Effector memory CD8-positive, alpha-beta T cell (primary cell): Measurements from ENCODE around the gene RANBP3.

Source experiments
- ATAC-seq: fragments of 150-1000 bp; cut with Tn5 transposase; replicated peaks from 2 replicates; pipeline ENCODE4 v1.10.0; 2021; ENCODE audit warnings: mild to moderate bottlenecking, moderate library complexity
- DNase-seq, 3 experiments: peaks; one replicate each; pipeline ENCODE4 v3.0.0; 2021
- H3K27ac Mint-ChIP-seq, 2 donors: one replicate each; pipeline ENCODE4 v1.8.0; 2022; ENCODE audit warnings: mild to moderate bottlenecking in 2 of 2, mixed read lengths in 2 of 2, moderate library complexity in 2 of 2
- H3K27me3 Mint-ChIP-seq, 2 donors: one replicate each; pipeline ENCODE4 v1.8.0; 2022; ENCODE audit warnings: mixed read lengths in 2 of 2
- H3K36me3 Mint-ChIP-seq: one replicate; pipeline ENCODE4 v1.8.0; 2022; ENCODE audit warnings: mild to moderate bottlenecking, moderate library complexity, mixed read lengths; ENCODE audit not compliant: insufficient read depth
- H3K4me1 Mint-ChIP-seq, 2 donors: one replicate each; pipeline ENCODE4 v1.8.0; 2022; ENCODE audit warnings: low read depth in 2 of 2, mixed read lengths in 2 of 2
- H3K4me3 Mint-ChIP-seq, 2 donors: one replicate each; pipeline ENCODE4 v1.8.0; 2022; ENCODE audit warnings: mild to moderate bottlenecking in 2 of 2, mixed read lengths in 2 of 2, moderate library complexity in 2 of 2
- H3K9me3 Mint-ChIP-seq, 2 donors: one replicate each; pipeline ENCODE4 v1.8.0; 2022; ENCODE audit warnings: mixed read lengths in 2 of 2

RANBP3 gene

GRCh38 chr19:5999693-6000092 is 21.8 kb upstream of the RANBP3 start:
- Mint-ChIP-seq H3K36me3 (peaks cover 3% of the 10 kb centered on the region), H3K27me3 (no peaks in the 10 kb centered on the region), H3K4me1 (no peaks in the 10 kb centered on the region), H3K9me3 (no peaks in the 10 kb centered on the region), H3K4me3 (no peak overlapping the region), H3K27ac (no peak overlapping the region)
- DNase-seq, result no peak
- ATAC-seq, result no peak

GRCh38 chr19:5997371-5997770 is 19.4 kb upstream of the RANBP3 start:
- Mint-ChIP-seq H3K4me1 (no peaks in the 10 kb centered on the region), H3K36me3 (peaks cover 3% of the 10 kb centered on the region), H3K27ac (no peak overlapping the region), H3K9me3 (no peaks in the 10 kb centered on the region), H3K4me3 (no peak overlapping the region), H3K27me3 (no peaks in the 10 kb centered on the region)
- ATAC-seq (no peak), DNase-seq (no peak)

- Mint-ChIP-seq H3K27ac (no peak overlapping the region), H3K27me3 (no peaks in the 10 kb centered on the region), H3K9me3 (no peaks in the 10 kb centered on the region), H3K4me1 (no peaks in the 10 kb centered on the region), H3K4me3 (no peak overlapping the region), H3K36me3 (no peaks in the 10 kb centered on the region)
- ATAC-seq (no peak), DNase-seq (no peak)
Measured at GRCh38 chr19:5996623-5997320, 18.8 kb upstream of the RANBP3 start.

DNA sequence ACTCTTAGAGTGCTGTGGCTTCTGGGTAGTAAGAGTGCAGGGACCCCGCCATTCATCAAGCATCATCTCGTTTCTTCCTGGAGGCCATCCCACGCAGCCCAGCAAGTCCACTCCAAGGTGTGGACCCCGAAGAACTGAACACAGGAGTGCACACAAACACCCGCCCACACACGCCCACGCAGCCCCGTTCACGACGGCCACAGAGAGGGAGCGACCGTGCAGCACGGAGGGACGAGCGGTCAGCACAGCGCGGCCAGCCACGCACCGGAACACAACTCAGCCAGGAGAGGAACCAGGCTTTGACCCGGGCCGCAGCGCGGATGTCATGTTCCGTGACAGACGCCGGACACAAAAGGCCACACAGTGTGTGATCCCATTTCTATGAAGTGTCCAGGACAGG is 18.2 kb upstream of the RANBP3 start:
- Mint-ChIP-seq H3K4me1 (no peaks in the 10 kb centered on the region), H3K9me3 (no peaks in the 10 kb centered on the region), H3K4me3 (no peak overlapping the region), H3K27ac (no peak overlapping the region), H3K27me3 (no peaks in the 10 kb centered on the region), H3K36me3 (no peaks in the 10 kb centered on the region)
- no peak for ATAC-seq
- no peak for DNase-seq

GRCh38 chr19:5995606-5996005 is 17.7 kb upstream of the RANBP3 start:
- Mint-ChIP-seq H3K4me3 (no peak overlapping the region), H3K27ac (no peak overlapping the region), H3K4me1 (no peaks in the 10 kb centered on the region), H3K9me3 (no peaks in the 10 kb centered on the region), H3K36me3 (no peaks in the 10 kb centered on the region), H3K27me3 (no peaks in the 10 kb centered on the region)
- ATAC-seq, result no peak
- no peak for DNase-seq

GRCh38 chr19:5994405-5995165 is 16.6 kb upstream of the RANBP3 start:
- ATAC-seq, result no peak
- Mint-ChIP-seq H3K4me3 (no peak overlapping the region), H3K27ac (no peak overlapping the region), H3K27me3 (peaks cover 3 to 7% of the 10 kb centered on the region in 2 donors), H3K4me1 (no peaks in the 10 kb centered on the region), H3K36me3 (no peaks in the 10 kb centered on the region), H3K9me3 (no peaks in the 10 kb centered on the region)
- no peak for DNase-seq

GRCh38 chr19:5993648-5994358 is 15.9 kb upstream of the RANBP3 start:
- ATAC-seq, result no peak
- peaks cover 6 to 12% of the 10 kb centered on the region in 2 donors for H3K27me3 Mint-ChIP-seq
- no peak for DNase-seq
- H3K36me3 Mint-ChIP-seq, result no peaks in the 10 kb centered on the region
- H3K4me3 Mint-ChIP-seq, result no peak overlapping the region
- H3K9me3 Mint-ChIP-seq, result no peaks in the 10 kb centered on the region
- H3K4me1 Mint-ChIP-seq, result no peaks in the 10 kb centered on the region
- no peak overlapping the region for H3K27ac Mint-ChIP-seq

GRCh38 chr19:5993201-5993600 is 15.3 kb upstream of the RANBP3 start:
- Mint-ChIP-seq H3K4me3 (no peak overlapping the region), H3K4me1 (no peaks in the 10 kb centered on the region), H3K27me3 (peaks cover 6 to 12% of the 10 kb centered on the region in 2 donors), H3K36me3 (no peaks in the 10 kb centered on the region), H3K9me3 (no peaks in the 10 kb centered on the region), H3K27ac (no peak overlapping the region)
- no peak for ATAC-seq
- no peak for DNase-seq

DNA sequence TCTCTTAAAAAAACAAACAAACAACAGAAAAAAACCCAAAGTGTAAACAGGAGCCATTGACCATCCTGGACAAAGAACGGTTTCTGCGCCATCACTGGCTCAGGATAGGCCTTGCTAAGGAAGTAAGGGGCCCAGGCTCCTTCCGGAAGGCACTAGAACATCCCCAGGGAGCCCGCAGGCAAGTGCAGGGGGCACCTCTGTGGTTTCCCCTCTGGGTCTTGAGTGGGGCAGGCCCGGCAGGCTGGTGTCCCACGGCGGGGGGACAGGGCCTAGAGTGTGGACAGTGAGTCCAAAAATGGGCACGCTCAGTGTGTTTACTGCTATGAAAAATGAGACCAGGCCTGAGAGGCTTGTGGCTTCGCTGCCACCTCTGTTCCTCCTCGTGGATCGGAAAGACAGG is 14.8 kb upstream of the RANBP3 start:
- Mint-ChIP-seq H3K4me3 (no peak overlapping the region), H3K27me3 (peaks cover 6 to 12% of the 10 kb centered on the region in 2 donors), H3K36me3 (no peaks in the 10 kb centered on the region), H3K9me3 (no peaks in the 10 kb centered on the region), H3K27ac (no peak overlapping the region), H3K4me1 (no peaks in the 10 kb centered on the region)
- ATAC-seq (no peak), DNase-seq (no peak)

DNA sequence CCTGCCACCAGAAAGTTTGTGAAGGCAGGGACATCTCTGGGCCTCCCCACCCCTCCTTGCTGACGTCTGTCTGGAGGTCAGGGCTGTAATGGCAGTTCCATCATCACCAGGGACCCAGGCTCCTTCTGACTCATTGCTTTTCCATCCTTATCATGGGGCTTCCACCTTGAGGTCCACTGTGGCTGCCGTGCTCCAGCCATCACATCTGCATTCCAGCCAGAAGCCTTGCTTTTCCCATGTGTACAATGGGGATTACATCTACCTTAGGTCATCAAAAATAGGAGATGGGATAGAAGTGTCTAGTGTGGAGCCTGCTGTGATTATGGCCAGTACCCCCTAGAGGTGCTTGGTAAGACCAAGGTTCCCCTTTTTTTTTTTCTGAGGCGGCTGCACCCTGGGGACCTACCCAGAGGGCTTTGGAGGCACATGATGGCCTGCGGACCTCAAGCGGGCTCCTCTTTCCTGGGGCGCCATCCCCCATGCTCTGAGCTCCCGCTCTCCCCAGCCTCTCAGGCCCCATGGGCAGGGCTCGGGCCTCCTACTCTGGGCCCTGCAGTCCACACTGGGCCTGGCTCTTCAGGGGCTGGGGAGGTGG is 13.4 kb upstream of the RANBP3 start:
- ATAC-seq (no peak), DNase-seq (no peak)
- no peaks in the 10 kb centered on the region for H3K36me3 Mint-ChIP-seq
- H3K4me1 Mint-ChIP-seq, result peaks cover 8% of the 10 kb centered on the region in 2 donors
- peaks cover 6 to 12% of the 10 kb centered on the region in 2 donors for H3K27me3 Mint-ChIP-seq
- no peak overlapping the region for H3K27ac Mint-ChIP-seq
- no peak overlapping the region for H3K4me3 Mint-ChIP-seq
- no peaks in the 10 kb centered on the region for H3K9me3 Mint-ChIP-seq

DNA sequence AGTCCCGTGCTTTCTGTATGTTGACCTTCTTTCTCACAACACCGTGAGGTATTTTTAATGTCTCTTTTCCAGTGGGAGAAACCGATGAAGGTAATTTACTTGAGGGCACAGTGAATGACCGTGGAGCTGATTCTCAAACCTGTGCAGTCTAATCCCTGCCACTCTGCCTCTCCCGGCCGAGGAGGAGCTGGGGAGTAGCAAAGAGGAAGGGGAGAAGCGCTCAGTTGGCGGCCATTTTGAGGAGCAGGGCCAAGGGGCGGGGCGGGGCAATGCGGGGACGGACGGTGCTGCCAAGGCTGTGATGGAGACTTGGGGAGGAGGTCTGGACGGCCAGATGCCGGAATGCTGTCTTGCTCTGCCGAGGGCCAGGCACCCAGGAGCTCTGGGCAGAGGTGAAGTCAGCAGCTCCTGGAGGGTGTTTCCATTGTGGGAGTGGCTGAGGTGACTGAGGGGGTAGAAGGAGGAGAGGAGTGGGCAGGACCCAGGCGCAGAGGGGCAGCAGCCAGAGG is 12.4 kb upstream of the RANBP3 start:
- no peaks in the 10 kb centered on the region for H3K36me3 Mint-ChIP-seq
- no peak for ATAC-seq
- peaks cover 6 to 12% of the 10 kb centered on the region in 2 donors for H3K27me3 Mint-ChIP-seq
- H3K27ac Mint-ChIP-seq, result no peak overlapping the region
- H3K4me3 Mint-ChIP-seq, result no peak overlapping the region
- peaks cover 8% of the 10 kb centered on the region in 2 donors for H3K4me1 Mint-ChIP-seq
- no peak for DNase-seq
- no peaks in the 10 kb centered on the region for H3K9me3 Mint-ChIP-seq

DNA sequence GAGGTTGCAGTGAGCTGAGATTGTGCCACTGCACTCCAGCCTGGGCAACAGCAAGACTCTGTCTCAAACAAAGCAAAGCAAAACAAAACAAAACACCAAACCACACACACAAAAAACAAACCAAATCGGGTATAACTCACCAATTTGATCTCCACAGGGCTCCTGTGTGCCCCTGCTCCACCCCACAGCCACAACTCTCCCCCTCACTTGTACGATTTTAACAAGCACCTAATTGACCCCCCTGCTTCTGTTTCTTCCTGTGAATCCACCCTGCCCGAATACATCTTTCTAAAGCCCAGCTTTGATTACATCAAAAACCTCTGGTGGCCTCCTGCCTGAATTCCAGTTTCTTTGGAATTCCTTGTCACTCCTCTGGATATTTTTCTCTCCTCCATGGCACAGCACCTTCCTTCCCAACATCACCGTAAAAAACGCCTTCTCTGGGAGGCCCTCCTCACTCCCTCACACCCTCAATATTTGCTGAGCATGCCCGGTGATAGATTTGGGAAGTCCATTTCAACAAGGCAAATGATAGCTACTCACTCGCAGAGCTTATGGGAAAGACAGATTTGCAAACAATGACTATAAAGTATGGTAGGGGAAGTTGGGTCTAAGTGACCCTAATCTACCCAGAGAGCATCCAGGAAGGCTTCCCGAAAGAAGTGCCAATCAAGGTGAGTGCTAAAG is 11.6 kb upstream of the RANBP3 start:
- Mint-ChIP-seq H3K4me1 (peaks cover 8% of the 10 kb centered on the region in 2 donors), H3K9me3 (no peaks in the 10 kb centered on the region), H3K27ac (no peak overlapping the region), H3K4me3 (no peak overlapping the region), H3K36me3 (no peaks in the 10 kb centered on the region), H3K27me3 (peaks cover 6 to 12% of the 10 kb centered on the region in 2 donors)
- no peak for ATAC-seq
- no peak for DNase-seq
